Ovary (tissue), 1 donor: Measurements from ENCODE around the gene COL27A1.

Source experiments
- EP300 ChIP-seq: sonication (generic); formaldehyde crosslinking; IDR thresholded peaks from one replicate; pipeline ENCODE4 v1.6.1; 2017; ENCODE audit warnings: antibody characterized with exemption
- POLR2A ChIP-seq: fragments of 450-650 bp; IDR thresholded peaks from one replicate; pipeline ENCODE4 v1.6.1; 2017; ENCODE audit warnings: antibody characterized with exemption, mild to moderate bottlenecking, moderate library complexity

DNA sequence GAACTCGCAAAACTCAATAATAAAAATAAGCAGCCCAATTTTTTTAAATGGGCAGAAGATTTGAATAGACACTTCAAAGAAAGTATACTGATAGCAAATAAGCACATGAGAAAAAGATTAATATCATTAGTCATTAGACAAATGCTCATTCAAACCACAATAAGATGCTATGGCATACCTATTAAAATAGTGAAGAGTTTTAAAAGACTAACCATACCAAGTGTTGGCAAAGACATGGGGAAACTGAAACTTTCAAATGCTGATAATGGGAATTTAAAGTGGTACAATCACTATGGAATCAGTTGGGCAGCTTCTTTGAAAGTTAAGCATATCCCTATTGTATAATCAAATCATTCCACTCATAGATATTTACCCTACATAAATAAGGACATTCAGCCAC is 141.0 kb downstream of the COL27A1 start:
- TF ChIP-seq POLR2A (no peak), EP300 (no peak)
